GM19351 (cell line): ENCODE measurements around the gene RRAGD.
"Not testable (repeated sequence)": the region's sequence is repeated elsewhere in the genome, so short reads cannot be mapped to it uniquely, and the experiment has no call there.

Experiments used
- ATAC-seq: cut with Tn5 transposase; IDR thresholded peaks from one replicate; pipeline ENCODE4 v1.9.1; 2021; ENCODE audit warnings: mild to moderate bottlenecking, moderate library complexity; ENCODE audit not compliant: unreplicated experiment

RRAGD gene

DNA sequence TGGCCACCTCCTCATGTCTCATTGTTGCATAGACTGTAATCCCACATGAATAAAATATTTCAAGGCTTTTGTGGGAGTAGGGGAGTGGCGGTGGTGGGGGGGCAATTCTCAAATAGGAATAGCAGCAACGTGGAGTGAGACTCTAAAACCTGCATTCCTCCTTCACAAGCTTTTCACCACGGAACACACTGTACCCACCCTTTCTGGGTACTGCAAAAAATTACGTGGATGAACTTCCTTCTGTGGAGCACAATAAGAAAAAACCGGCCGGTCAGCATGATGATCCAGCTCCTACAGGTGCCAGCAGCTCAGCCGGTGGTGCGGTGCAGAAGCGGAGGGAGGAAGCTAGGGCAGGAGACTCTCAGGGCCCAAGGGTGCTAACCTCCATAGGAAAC is 930 bp upstream of the RRAGD start:
- ATAC-seq = no peak

- ATAC-seq = peak; percentile 50
These were observed 665 bp downstream of the RRAGD start for GRCh38 chr6:89411145-89412070.

DNA sequence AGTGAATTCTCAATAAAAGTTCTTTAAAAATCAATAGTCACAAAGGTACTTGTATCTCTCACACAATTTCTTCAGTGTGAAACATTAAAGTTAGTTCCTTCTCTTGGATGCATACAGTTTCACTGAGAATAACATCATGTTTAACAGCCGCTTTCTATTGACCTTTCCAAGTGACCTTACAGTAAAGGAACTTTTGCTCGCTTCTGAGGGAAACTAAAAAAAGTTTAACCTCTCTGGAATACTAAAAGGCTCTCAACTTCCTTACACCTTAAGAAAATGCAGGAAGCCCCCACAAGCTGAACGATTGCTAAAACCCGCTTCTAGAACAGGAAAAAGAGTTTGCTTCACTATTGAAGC is 1.3 kb downstream of the RRAGD start:
- no peak for ATAC-seq

DNA sequence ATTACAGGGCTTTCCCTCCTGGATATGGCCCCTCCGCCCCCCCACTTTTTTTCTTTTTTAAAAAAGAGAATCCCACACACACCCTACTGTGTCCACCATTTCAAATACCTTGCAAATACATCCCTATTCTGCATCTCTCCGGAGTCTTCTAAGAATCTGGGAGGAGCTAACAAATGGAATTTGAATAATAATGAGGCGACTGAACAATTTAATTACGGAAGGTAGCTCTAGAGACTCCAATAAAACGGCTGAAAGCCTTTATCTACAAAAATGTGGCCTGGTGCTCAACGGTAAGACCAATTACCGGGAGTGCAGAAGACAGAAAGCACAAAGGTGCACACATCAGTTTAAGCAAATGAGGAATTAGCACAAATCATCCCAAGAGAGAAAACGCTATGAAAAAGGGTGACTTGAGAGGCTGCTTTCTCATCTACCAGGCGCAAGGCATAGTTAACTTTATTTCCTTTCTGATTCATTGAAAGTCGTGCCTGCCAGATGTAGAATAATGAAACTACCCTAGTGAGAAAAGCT is 1.8 kb downstream of the RRAGD start:
- ATAC-seq = no peak

- ATAC-seq = no peak
These were observed 2.5 kb downstream of the RRAGD start for GRCh38 chr6:89409461-89410035.

DNA sequence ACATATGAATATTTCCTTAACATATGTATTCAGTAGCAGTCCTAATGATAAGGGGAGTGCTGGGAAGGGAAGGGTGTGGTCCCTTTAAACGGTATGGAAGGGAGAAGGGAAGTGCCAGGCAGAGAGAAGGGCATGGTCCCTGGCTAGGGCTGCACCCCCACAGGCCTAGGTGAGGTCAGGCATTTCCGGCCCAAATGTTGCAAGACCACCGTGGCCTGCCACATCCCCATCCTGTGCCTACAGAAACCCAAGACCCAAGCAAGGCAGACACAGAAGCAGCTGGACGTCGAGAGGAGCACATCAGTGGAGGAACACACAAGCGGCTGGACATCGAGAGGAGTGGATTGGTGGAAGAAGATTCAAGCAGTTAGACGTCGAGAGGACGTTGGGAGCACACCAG is 5.9 kb downstream of the RRAGD start:
- ATAC-seq = no peak

- ATAC-seq = no peak
These were observed 7.6 kb downstream of the RRAGD start for GRCh38 chr6:89404512-89404911.

- no peak for ATAC-seq
These were observed 9.3 kb downstream of the RRAGD start for GRCh38 chr6:89402776-89403175.

DNA sequence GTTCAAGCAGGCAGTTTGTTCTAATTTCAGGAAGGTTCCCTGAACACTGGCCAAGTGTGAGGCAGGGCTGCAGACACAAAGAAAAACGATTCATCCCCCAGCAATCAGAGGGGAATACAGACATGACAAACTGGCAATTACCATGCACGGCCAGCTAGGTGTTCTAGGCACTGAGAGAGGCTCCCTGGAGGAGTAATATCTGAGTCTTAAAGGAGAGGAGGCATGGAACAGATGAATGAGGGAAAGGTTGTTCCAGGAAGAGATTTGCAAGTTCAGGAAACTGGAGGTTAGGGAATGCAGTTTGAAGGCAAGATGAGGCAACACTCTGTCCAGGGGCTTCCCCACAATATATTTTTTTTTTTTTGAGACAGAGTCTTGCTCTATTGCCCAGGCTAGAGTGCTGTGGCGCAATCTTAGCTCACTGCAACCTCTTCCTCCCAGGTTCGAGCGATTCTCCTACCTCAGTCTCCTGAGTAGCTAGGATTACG is 11.1 kb downstream of the RRAGD start:
- no peak for ATAC-seq

DNA sequence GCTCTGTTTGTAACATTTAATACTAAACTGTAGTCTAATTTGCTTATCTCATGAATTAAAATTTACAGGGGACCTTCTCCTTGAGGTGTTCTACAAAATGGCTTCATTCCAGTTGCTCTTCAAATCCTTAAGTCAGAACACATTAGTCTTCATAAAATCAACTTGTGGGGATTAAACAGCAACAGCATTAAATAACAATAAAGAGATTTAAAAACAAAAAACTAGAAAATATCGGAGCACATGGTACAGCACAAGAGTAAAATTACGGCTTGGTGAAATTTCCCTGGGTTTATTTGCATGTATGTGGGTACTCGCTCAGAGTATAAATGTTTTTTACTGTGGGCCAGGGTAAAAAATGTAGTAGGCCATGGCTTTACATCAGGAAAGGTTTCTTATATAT is 12.0 kb downstream of the RRAGD start:
- ATAC-seq = no peak

- no peak for ATAC-seq
These were observed 13.1 kb downstream of the RRAGD start for GRCh38 chr6:89398762-89399525.

DNA sequence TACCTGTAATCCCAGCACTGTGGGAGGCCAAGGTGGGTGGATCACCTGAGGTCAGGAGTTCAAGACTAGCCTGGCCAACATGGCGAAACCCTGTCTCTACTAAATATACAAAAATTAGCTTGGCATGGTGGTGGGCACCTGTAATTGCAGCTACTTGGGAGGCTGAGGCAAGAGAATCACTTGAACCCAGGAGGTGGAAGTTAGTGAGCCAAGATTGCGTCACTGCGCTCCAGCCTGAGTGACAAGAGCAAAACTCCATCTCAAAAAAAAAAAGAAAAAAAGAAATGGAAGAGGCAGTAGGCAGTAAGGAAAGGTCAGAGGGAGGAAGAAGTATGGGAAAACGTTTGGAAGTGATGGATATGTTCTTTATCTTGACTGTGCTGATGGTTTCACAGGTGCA is 14.2 kb downstream of the RRAGD start:
- ATAC-seq = not testable (repeated sequence)

GRCh38 chr6:89393659-89394058 is 18.4 kb downstream of the RRAGD start:
- ATAC-seq = no peak

- no peak for ATAC-seq
These were observed 19.2 kb downstream of the RRAGD start for GRCh38 chr6:89392823-89393222.

- ATAC-seq = no peak
These were observed 23.2 kb downstream of the RRAGD start for GRCh38 chr6:89388846-89389245.

DNA sequence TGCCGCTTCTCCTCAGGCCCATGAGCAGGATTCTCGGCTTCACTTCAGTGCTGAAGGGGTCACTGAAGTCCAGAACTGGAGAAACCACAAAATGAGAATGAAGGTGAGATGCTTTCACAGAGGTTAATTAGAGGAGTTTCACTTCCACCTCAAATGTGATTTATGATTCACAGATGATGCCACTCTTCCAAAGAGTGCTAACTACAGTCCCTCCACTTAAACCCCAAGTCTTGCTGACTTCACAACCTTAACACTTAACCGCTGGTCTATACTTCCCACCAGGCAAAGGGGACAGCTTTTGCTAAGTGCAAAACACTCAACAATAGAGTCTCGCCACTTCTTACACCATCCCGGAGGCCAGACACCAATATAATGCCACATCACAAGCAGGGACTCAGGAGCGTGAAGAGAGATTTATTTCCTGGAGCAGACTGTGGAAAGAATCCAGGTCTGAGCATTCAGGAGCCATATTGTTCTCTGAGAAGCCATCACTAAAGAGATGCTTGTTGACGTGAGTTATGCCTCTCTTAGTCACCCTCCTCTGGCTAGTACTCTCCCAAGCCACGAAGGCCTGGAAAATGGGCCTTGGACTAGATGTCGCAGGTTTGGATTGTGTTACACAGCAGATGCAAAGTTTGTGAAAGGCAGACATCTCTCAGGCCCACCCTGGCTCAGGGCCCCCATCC is 24.4 kb downstream of the RRAGD start:
- peak; percentile 97 for ATAC-seq

DNA sequence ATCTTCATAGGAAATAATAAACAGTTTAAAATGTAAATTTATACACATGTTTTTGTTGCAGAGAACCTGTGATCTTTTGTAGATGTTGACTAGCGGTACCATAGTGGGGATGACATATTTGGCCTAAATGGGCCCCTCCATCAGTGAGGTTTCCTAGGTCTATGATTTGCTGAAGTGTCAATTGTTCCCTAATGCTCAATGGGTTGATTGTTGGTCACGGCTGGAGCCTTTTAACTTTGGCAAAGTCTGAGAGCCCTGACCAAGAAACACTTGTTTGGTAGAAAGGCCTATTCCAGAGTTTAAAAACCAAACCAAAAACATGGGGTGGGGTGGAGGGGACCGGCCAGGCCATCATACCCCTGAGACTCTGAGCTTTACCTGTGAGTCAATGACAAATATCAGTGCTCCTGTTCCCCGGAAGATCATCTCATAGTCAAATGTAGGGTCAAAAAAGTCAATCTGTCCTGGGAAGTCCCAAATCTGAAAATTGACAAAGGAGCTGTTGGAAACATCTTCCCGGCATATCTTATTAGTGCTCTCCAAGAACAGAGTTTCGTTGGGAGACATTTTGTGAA is 25.1 kb downstream of the RRAGD start:
- ATAC-seq = peak; percentile 18

DNA sequence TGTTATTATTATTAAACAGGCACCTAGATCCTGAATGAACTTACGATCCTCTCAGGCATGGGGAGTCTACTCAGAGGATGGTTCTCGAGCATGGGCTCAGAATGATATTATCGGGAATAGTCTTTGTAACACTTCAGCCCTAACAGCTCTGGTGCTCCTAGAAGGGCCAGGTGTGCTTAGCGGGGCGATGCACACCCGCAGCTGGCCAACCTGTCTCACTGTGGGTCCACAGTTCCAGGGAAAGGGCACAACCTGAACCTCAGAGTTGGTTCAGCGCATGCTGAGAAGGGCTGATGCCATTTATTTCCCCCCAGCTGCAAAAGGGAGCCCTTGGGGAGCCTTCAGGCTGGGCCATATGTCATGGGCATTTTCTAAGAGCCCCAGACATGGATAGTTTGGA is 26.2 kb downstream of the RRAGD start:
- ATAC-seq = no peak

DNA sequence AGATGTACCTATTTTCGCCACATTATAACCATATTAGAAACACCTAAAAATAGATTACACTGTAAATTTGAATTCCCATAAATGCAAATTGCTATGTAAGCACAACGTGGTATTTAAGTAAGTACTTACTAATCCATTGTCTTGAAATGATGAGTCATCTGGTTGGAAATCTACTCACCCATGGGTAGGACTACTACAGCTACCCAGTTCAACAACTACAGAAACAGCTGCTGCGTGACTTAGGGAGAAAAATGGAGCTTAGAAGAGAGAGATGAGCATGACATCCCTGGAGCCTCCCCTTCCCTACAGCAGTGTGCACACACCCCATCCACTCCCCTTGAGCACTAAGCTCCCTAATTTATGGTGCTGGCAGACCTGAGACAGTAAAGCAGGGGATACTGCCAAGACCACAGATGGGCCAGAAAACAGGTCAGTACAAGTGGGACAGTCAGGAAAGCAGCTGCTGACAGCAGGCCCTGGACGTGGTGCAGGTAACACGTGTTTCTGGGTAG is 26.9 kb downstream of the RRAGD start:
- ATAC-seq = no peak

GRCh38 chr6:89381031-89381430 is 31.0 kb downstream of the RRAGD start:
- no peak for ATAC-seq
